Medulla oblongata (tissue), 1 donor: ENCODE data around the gene ADPRHL1.

Source experiments
- DNase-seq: peaks from one replicate; pipeline ENCODE4 v3.0.0-alpha.2; 2015; ENCODE audit errors: extremely low spot score

ADPRHL1 gene

DNA sequence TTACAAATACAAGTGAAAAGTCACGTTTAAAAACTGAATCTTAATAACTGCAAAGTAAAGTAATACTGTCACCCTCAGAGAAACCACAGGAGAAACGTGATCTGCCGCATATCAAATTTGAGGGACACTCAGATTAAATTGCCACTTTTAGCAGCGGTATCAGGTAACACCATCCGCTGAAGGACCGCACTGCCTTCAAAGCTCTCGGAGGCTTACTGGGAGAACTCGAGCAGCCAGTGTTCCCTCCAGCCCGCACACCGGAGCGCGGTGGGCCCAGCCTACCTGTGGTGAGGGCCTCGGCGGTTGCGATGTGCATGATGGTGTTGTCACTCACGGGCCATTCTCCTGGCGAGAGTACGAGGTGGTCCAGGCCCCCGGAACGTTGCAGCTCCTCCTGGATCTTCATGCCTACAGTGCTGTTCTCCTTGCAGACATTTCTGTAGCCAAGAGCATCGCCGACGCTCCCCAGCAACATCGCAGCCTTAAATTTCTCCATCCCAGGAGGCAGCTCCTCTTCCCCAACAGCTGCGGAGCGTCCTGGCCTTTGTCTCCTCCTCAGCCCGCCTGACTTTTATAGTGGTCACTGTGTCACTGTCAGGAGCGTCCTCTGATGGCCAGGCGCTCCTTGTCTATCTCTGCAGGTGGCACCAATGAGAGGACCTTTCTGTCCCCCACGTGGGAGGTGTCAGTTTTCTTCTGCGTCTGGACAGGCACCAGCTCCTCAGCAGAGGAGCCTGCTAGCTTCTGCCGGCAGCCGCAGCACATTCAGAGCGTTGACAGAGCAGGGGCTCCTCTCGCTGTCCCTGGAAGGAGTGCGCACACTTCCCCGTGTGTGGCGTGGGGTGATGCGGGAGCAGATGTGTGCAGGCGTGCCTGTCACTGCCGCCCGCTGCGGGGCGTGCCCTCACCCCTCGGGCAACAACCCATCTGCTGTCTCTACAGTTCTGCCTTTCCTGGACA is at the start of gene ADPRHL1:
TSS of gene ADPRHL1 (minus strand) at position 547 of the 960 bp plus-strand sequence. CDS start at position 496, 51 bp downstream.
- no peak for DNase-seq

GRCh38 chr13:113502686-113503085 is 49.4 kb upstream of the ADPRHL1 start:
- no peak for DNase-seq

- DNase-seq: no peak
These were observed 47.4 kb upstream of the ADPRHL1 start for GRCh38 chr13:113500530-113501265.

DNA sequence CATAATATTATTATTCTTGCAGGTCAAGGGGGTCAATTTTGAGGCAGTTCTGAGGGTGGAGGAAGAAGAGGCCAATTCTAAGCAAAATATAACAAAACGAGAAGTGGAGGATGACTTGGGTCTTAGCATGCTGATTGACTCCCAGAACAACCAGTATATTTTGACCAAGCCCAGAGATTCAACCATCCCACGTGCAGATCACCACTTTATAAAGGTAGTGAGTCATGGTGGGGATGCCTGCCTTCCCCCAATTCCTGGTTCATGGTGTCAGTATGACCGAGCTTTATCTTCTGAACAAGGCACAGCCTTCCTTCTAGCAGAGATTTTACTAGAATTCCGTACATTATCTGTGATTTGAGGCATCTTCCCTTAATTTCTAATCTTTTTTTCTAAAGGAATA is 46.6 kb upstream of the ADPRHL1 start:
- DNase-seq: no peak

DNA sequence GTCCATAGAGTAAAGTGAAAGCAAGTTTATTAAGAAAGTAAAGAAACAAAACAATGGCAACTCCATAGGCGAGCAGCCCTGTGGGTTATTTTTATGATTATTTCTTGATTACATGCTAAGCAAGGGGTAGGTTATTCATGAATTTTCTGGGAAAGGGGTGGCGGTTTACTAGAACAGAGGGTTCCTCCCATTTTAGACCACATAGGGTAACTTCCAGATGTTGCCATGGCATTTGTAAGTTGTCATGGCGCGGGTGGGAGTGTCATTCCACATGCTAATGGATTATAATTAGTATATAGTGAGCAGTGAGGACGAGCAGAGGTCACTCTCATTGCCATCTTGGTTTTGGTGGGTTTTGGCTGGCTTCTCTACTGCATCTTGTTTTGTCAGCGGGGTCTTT is 45.6 kb upstream of the ADPRHL1 start:
- no peak for DNase-seq

- no peak for DNase-seq
These were observed 43.9 kb upstream of the ADPRHL1 start for GRCh38 chr13:113497217-113497616.

DNA sequence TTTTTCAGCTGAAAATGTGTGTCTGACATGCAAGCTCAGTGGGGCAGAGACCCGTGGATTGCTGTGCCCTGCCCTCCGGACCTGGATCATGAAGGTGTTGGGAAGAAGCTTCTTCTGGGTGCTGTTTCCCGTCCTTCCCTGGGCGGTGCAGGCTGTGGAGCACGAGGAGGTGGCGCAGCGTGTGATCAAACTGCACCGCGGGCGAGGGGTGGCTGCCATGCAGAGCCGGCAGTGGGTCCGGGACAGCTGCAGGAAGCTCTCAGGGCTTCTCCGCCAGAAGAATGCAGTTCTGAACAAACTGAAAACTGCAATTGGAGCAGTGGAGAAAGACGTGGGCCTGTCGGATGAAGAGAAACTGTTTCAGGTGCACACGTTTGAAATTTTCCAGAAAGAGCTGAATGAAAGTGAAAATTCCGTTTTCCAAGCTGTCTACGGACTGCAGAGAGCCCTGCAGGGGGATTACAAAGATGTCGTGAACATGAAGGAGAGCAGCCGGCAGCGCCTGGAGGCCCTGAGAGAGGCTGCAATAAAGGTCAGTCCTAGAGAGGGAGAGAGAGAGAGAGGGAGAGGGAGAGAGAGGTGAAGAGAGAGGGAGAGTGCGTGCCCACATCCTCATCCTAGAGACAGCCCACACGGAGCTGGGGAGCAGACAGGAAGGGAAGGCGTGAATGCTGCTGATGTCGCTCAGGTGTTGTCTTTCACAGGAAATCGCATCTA is 42.4 kb upstream of the ADPRHL1 start:
- DNase-seq: no peak

- peak; percentile 12 for DNase-seq
These were observed 40.1 kb upstream of the ADPRHL1 start for GRCh38 chr13:113493315-113493951.

DNA sequence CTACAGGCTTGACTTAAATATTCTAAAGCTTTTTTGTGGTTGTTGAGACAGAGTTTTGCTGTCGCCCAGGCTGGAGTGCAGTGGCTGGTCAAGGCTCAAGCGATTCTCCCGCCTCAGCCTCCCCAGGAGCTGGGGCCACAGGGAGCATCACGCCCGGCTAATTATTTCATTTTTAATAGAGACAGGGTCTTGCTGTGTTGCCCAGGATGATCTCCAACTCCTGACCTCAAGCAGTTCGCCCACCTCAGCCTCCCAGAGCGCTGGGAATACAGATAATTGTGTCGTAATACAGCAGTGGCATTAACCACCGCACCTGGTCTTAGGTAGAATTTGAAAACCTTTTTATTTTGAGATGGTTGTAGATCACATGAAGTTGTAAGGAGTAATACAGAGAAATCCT is 38.7 kb upstream of the ADPRHL1 start:
- DNase-seq: no peak

GRCh38 chr13:113491418-113491883 is 38.2 kb upstream of the ADPRHL1 start:
- peak; percentile 28 for DNase-seq

- DNase-seq: peak; percentile 97
These were observed 37.5 kb upstream of the ADPRHL1 start, which contains the start of gene DCUN1D2 for GRCh38 chr13:113490496-113491417. Gene DCUN1D2 (minus strand): TSS chr13:113490711. CDS start chr13:113490669, 42 bp downstream.

DNA sequence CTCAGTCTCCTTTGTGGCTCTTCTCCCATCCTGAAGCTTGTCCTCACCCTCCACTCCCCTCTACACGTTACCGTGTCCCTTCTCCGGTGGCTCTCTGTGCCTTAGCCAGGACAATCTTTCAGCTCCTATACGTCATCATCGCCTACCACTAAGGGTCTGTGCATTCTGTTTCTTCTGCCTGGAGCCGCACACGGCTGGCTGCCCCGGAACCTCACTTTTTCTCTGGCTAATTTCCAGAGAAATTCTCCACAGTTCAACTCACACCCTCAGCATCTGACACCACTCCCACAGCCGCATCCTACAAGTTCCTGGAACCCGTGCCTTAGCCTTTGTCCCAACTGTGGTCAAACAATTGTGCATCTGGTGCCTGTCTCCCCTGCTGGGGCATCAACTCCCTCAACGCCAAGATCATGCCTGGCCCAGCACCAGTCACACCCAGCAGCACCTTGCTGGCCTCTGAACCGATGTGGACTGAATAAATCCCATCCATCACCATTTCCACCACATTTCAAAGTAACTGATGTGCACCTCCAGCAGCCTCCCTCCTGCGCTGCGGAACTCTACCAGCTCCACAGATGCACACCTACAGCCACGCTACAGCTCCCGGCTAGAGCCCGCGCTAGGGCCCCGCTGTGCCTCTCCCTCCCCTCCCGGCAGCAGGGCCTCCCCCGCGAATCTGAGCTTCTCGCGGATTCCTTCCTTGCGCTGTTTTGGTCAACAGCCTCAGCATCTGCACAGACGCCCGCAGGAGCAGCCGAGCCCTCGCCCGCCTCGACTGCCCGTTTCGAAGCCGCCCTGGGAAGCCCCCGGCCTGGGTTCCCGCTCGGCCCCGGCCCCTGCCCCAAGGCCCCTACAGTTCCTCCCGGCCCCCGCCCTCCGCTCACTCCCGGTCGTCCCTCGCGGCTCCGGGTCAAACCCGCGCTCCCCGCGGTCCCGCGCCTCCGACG is 36.5 kb upstream of the ADPRHL1 start:
- peak; percentile 33 for DNase-seq

DNA sequence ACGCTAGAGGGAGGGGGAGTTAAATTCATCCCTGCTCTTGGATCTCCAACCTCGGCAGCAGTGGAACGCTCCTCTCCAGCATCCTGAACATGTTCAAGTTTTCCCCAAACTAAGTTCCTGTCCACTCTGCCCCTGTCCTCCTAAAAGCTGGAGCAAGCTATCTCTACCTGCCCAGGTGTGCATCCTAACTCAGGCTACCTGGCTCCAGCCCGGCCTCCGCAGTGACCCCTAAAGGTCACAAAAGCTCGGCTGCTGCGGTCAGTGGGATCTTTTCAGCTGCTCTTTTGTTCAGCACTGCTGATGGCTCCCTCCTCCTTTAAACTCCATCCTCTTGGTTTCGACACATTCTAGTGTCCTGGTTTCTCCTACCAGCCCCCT is 35.9 kb upstream of the ADPRHL1 start:
- no peak for DNase-seq

- DNase-seq: no peak
These were observed 35.0 kb upstream of the ADPRHL1 start for GRCh38 chr13:113488283-113488682.

DNA sequence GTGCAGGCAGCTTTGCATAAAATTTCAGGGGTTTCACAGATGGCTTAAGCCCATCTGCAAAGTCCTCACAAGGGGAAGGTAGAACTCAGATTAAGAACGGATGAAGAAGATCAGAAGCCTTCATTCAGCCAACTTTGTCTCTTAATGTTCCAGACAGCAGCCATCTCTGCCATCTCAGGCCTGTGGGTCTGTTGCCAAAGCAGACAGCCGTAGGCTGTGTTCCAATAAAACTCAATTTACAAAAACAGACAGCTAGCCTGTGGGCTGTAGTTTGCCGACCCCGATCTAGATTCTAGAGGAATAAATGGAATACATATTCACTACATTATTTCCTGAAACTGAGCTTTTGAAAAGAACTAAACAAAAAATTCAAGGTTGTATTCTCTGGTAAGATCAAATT is 33.4 kb upstream of the ADPRHL1 start:
- no peak for DNase-seq

DNA sequence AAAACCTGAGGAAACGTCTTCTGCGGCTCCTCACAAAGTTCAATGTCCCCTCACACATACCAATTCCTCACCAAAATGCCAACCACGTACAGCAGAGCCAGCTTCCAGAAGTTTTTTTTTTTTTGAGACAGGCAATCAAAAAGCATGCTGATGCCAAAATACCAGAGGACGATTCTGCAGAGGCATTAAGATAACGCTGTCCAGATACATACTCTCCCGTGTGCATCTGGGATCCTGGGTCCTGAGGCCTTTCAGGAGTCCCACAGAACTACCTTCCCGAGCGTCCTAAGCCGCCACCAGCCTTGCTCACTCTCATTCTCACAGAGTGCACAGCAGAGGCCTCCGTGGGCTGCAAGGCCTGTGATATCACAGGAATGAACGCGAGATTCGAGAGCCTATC is 32.3 kb upstream of the ADPRHL1 start:
- DNase-seq: no peak

GRCh38 chr13:113483504-113484293 is 30.4 kb upstream of the ADPRHL1 start:
- DNase-seq: peak; percentile 51

DNA sequence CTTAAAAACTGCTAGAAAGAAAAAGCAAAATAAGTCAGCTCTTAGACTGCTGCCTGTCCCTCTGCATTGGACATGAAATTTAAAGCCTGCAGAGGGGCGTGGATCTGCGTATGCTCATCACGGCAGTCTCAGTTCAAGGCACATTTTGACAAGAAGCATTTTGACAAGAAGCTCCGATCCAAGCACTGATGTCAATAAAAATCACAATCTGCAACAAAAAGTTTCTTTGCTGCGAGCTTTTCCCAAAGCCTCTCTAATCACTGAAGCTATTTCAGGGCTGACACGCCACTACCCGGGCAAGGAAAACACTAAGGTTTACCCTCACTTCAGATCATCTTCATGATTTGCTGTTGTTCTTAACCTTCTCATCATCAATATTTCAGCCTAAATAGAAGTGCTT is 29.8 kb upstream of the ADPRHL1 start:
- no peak for DNase-seq
